HepG2 (cell line): Measurements from ENCODE around the gene PTPRM. TPM values are rescaled to one million over a fixed set of nuclear protein-coding genes. Genes with fewer than 3 reads are reported as not detected.
"Not testable (repeated sequence)": the region's sequence is repeated elsewhere in the genome, so short reads cannot be mapped to it uniquely, and the experiment has no call there.

Source experiments
- ATAC-seq: fragments of 200-7000 bp; cut with Tn5 transposase; 3 replicates; pipeline ENCODE4 v1.9.1; 2020; ENCODE audit warnings: mild to moderate bottlenecking, moderate library complexity
- BruUV-seq: library from RNA; stranded (reverse); fragments of 400-500 nt; replicated peaks from 2 replicates; lab custom pipeline; 2021; lab: Mats Ljungman, UMichigan
- CTCF ChIA-PET: fragments of 300-600 bp; formaldehyde crosslinking; extraction: SDS; loops from one replicate; lab custom pipeline; 2021; ENCODE audit warnings: low total read pairs, inconsistent platforms, low intra/inter-chr PET ratio; lab: Yijun Ruan, JAX
- POLR2A ChIA-PET: fragments of 350-600 bp; sonication (Branson Sonifier 250); formaldehyde crosslinking; loops from one replicate; lab custom pipeline; 2020; ENCODE audit warnings: antibody characterized with exemption, inconsistent platforms; lab: Yijun Ruan, JAX
- DNase-seq: peaks from one replicate; pipeline ENCODE4 v3.0.0-alpha.2; 2015; ENCODE audit warnings: low spot score
- FAIRE-seq: peaks from 3 replicates; lab custom pipeline; 2011; peaks lifted over from hg19 to GRCh38; lab: Jason Lieb, UNC
- H2AFZ ChIP-seq: one replicate; pipeline ENCODE4 v1.6.1; 2011; ENCODE audit warnings: low read length, inconsistent platforms
- H3K27ac ChIP-seq: fragments of 300-600 bp; 3 replicates; pipeline ENCODE4 v1.8.0; 2011; ENCODE audit warnings: mixed run types, mild to moderate bottlenecking, mixed read lengths, low read length, inconsistent platforms; ENCODE audit not compliant: insufficient read depth; ENCODE audit errors: extremely low read length
- H3K27me3 ChIP-seq, 2 experiments: fragments of 200-600 bp in 1 of 2; 2 replicates in 1 of 2; 3 replicates in 1 of 2; pipeline versions ENCODE4 v1.6.0 to v1.8.0; 2011; ENCODE audit warnings: low read length in 2 of 2, mild to moderate bottlenecking in 2 of 2, moderate library complexity in 2 of 2, inconsistent platforms in 1 of 2; ENCODE audit not compliant: insufficient read depth in 2 of 2, control insufficient read depth in 1 of 2
- H3K36me3 ChIP-seq, 2 experiments: fragments of 200-600 bp in 1 of 2; replicated peaks in 1 of 2; 2 replicates in 1 of 2; 3 replicates in 1 of 2; pipeline versions ENCODE4 v1.5.1 to v1.8.0; 2011; ENCODE audit warnings: low read length in 2 of 2, inconsistent platforms in 1 of 2; ENCODE audit not compliant: insufficient read depth in 2 of 2, control insufficient read depth in 1 of 2
- H3K4me1 ChIP-seq: 2 replicates; pipeline ENCODE4 v1.5.1; 2012; ENCODE audit warnings: low read length, inconsistent platforms; ENCODE audit not compliant: insufficient read depth
- H3K4me2 ChIP-seq: 2 replicates; pipeline ENCODE4 v1.6.0; 2011; ENCODE audit warnings: low read depth, low read length, inconsistent platforms
- H3K4me3 ChIP-seq, 3 experiments: fragments of 200-600 bp in 1 of 3; sonication (generic), shearing (Covaris generic) in 1 of 3; replicated peaks in 1 of 3; 2 replicates each; pipeline ENCODE4 v1.5.1; 2011 to 2016; ENCODE audit warnings: low read length in 3 of 3, inconsistent platforms in 2 of 3, low read depth in 2 of 3, mild to moderate bottlenecking in 2 of 3, control low read depth in 1 of 3, mixed read lengths in 1 of 3; ENCODE audit not compliant: insufficient read depth in 1 of 3
- H3K79me2 ChIP-seq: one replicate; pipeline ENCODE4 v1.6.1; 2011; ENCODE audit warnings: low read length, inconsistent platforms; ENCODE audit not compliant: insufficient read depth
- H3K9ac ChIP-seq: 2 replicates; pipeline ENCODE4 v1.6.0; 2011; ENCODE audit warnings: mild to moderate bottlenecking, low read depth, low read length, inconsistent platforms; ENCODE audit not compliant: insufficient read depth
- H3K9me3 ChIP-seq: 2 replicates; pipeline ENCODE4 v1.5.1; 2012; ENCODE audit warnings: mild to moderate bottlenecking, low read length
- H4K20me1 ChIP-seq: 2 replicates; pipeline ENCODE4 v1.6.0; 2011; ENCODE audit warnings: inconsistent platforms, mild to moderate bottlenecking, low read length, moderate library complexity; ENCODE audit not compliant: insufficient read depth
- CEBPB ChIP-seq: IDR thresholded peaks from 2 replicates; pipeline ENCODE4 v1.6.1; 2011; ENCODE audit warnings: low read depth, low read length, improper control_type of control experiment, borderline replicate concordance
- GPBP1L1 ChIP-seq: sonication (generic); formaldehyde crosslinking; IDR thresholded peaks from 2 replicates; pipeline ENCODE4 v1.5.0; 2020; ENCODE audit warnings: mild to moderate bottlenecking, missing genetic modification reagents
- GZF1 ChIP-seq: sonication (generic); formaldehyde crosslinking; IDR thresholded peaks from 2 replicates; pipeline ENCODE4 v1.5.1; 2020; ENCODE audit warnings: mild to moderate bottlenecking, missing genetic modification reagents
- MZF1 ChIP-seq: sonication (generic); formaldehyde crosslinking; IDR thresholded peaks from 2 replicates; pipeline ENCODE4 v1.8.1; 2023; ENCODE audit warnings: mild to moderate bottlenecking, missing genetic modification reagents, borderline replicate concordance
- TBL1XR1 ChIP-seq: fragments of 150-350 bp; IDR thresholded peaks from 2 replicates; pipeline ENCODE4 v1.6.1; 2014; ENCODE audit warnings: borderline replicate concordance, low read length; ENCODE audit not compliant: partially characterized antibody
- WGBS: methylation state at CpG from one replicate; pipeline ENCODE4 v1.1.6; 2017; ENCODE audit warnings: low lambda C conversion rate; 5-methylcytosine and 5-hydroxymethylcytosine counted together
- in situ Hi-C: cut with HindIII; loops from 2 replicates; pipeline ENCODE4 v1.10.0; 2017; ENCODE audit warnings: low pct_unique_long_range_greater_than_20kb; ENCODE audit not compliant: extremely low pct_ligation_motif_present
- intact Hi-C: fragments of 100-400 bp; cut with micrococcal nuclease; formaldehyde crosslinking; loops from one replicate; pipeline ENCODE4 v1.10.0; 2022; ENCODE audit not compliant: unreplicated experiment
- polyA plus RNA-seq, 8 experiments: library from polyadenylated mRNA; depleted of rRNA in 3 of 8; stranded (reverse) in 7 of 8; unstranded in 1 of 8; fragments of >200 nt; fragmentation: Illumina TruSeq in 4 of 8; extraction: Trizol in 4 of 8; gene quantifications; 2 replicates each; pipeline versions ENCODE4 v1.2.1 to v1.2.3, GENCODE V29; 2011 to 2016; ENCODE audit warnings: low read depth in 4 of 8, missing spikeins in 1 of 8, mixed read lengths in 1 of 8; ENCODE audit not compliant: insufficient read depth in 1 of 8
- total RNA-seq, 5 experiments: library from RNA; depleted of rRNA; stranded (reverse); fragments of >200 nt; fragmentation: Illumina TruSeq; extraction: Trizol; gene quantifications; 2 replicates each; pipeline ENCODE4 v1.2.3, GENCODE V29; 2016; ENCODE audit warnings: low read depth in 1 of 5

The PTPRM gene
- total and polyA plus RNA-seq, 2 of the 13 experiments (the other 11 are each of a cell fraction or from before 2014, with no cell fraction given): 12.6 to 108 TPM

- Histone ChIP-seq H4K20me1 (no peaks in the 10 kb centered on the region), H3K4me3 (no peak overlapping the region), H3K36me3 (no peaks in the 10 kb centered on the region), H3K27ac (no peak overlapping the region), H3K4me1 (no peaks in the 10 kb centered on the region), H3K27me3 (peaks cover 0 to 30% of the 10 kb centered on the region in 2 experiments; a peak in 3 of 5 replicates), H3K4me2 (no peak overlapping the region), H3K9me3 (no peaks in the 10 kb centered on the region; the same call in 1 of the 2 replicates), H3K79me2 (no peaks in the 10 kb centered on the region), H3K9ac (no peak overlapping the region), H2AFZ (no peak overlapping the region)
- no peak for FAIRE-seq
- TF ChIP-seq GPBP1L1 (no peak), TBL1XR1 (no peak)
- DNase-seq: no peak
- no peak for ATAC-seq
- in situ Hi-C loops: no loop called here
- BruUV-seq: no TSS peak
- ChIA-PET POLR2A (no interaction called here), CTCF (no interaction called here)
- WGBS: 54% methylated on average over 5 of the region's 5 CpGs
- intact Hi-C loops: no loop called here
Observed at GRCh38 chr18:8439055-8439454, 871.9 kb downstream of the PTPRM start.

- no peaks in the 10 kb centered on the region for H3K79me2 ChIP-seq
- H3K36me3 ChIP-seq: no peaks in the 10 kb centered on the region
- 0% methylated on average over 1 of the region's 1 CpG for WGBS
- H3K9ac ChIP-seq: no peak overlapping the region
- POLR2A ChIA-PET: no interaction called here
- no peaks in the 10 kb centered on the region; a peak in 1 of 5 replicates for H3K27me3 ChIP-seq
- H3K4me1 ChIP-seq: no peaks in the 10 kb centered on the region
- ATAC-seq: no peak
- H3K4me2 ChIP-seq: no peak overlapping the region
- TF ChIP-seq CEBPB: no peak
- TF ChIP-seq MZF1 (CRISPR knock-in tag): no peak
- no peak for TF ChIP-seq GZF1 (CRISPR knock-in tag)
- intact Hi-C loops: no loop called here
- H2AFZ ChIP-seq: no peak overlapping the region
- CTCF ChIA-PET: no interaction called here
- no peak overlapping the region for H3K4me3 ChIP-seq
- no peak for FAIRE-seq
- H4K20me1 ChIP-seq: no peaks in the 10 kb centered on the region
- no peaks in the 10 kb centered on the region; the same call in 1 of the 2 replicates for H3K9me3 ChIP-seq
- no TSS peak for BruUV-seq
- no peak overlapping the region for H3K27ac ChIP-seq
- in situ Hi-C loops: no loop called here
- DNase-seq: no peak
Observed at GRCh38 chr18:8443505-8443904, 876.4 kb downstream of the PTPRM start.

- 12% methylated on average over 5 of the region's 5 CpGs for WGBS
- POLR2A ChIA-PET, H3K79me2 ChIP-seq, DNase-seq, H3K27me3 ChIP-seq, H3K4me1 ChIP-seq, H4K20me1 ChIP-seq, intact Hi-C loops, H3K36me3 ChIP-seq, H3K4me2 ChIP-seq, FAIRE-seq, BruUV-seq, H3K9ac ChIP-seq, ATAC-seq, H3K9me3 ChIP-seq, H3K4me3 ChIP-seq, in situ Hi-C loops, CTCF ChIA-PET, H2AFZ ChIP-seq, H3K27ac ChIP-seq: not testable (repeated sequence)
Observed at GRCh38 chr18:8446936-8447335, 879.8 kb downstream of the PTPRM start.
